Renal pelvis (tissue), 12 donors: ENCODE measurements around the gene SIN3B. TPM values are rescaled to one million over a fixed set of nuclear protein-coding genes. Genes with fewer than 3 reads are reported as not detected.
"Not testable (repeated sequence)": the region's sequence is repeated elsewhere in the genome, so short reads cannot be mapped to it uniquely, and the experiment has no call there.

Experiments used
- DNase-seq: peaks from one replicate; pipeline ENCODE4 v3.0.0-alpha.2; 2013
- long read RNA-seq, 16 experiments: transcript quantifications; one replicate each; lab custom pipeline, GENCODE V29; 2026
- polyA plus RNA-seq, 3 donors: library from polyadenylated mRNA; unstranded; fragments of 120-200 nt; gene quantifications; one replicate each; pipeline ENCODE4 v1.2.1, GENCODE V29; 2013; ENCODE audit not compliant: insufficient read length in 3 of 3

The SIN3B gene, protein sequence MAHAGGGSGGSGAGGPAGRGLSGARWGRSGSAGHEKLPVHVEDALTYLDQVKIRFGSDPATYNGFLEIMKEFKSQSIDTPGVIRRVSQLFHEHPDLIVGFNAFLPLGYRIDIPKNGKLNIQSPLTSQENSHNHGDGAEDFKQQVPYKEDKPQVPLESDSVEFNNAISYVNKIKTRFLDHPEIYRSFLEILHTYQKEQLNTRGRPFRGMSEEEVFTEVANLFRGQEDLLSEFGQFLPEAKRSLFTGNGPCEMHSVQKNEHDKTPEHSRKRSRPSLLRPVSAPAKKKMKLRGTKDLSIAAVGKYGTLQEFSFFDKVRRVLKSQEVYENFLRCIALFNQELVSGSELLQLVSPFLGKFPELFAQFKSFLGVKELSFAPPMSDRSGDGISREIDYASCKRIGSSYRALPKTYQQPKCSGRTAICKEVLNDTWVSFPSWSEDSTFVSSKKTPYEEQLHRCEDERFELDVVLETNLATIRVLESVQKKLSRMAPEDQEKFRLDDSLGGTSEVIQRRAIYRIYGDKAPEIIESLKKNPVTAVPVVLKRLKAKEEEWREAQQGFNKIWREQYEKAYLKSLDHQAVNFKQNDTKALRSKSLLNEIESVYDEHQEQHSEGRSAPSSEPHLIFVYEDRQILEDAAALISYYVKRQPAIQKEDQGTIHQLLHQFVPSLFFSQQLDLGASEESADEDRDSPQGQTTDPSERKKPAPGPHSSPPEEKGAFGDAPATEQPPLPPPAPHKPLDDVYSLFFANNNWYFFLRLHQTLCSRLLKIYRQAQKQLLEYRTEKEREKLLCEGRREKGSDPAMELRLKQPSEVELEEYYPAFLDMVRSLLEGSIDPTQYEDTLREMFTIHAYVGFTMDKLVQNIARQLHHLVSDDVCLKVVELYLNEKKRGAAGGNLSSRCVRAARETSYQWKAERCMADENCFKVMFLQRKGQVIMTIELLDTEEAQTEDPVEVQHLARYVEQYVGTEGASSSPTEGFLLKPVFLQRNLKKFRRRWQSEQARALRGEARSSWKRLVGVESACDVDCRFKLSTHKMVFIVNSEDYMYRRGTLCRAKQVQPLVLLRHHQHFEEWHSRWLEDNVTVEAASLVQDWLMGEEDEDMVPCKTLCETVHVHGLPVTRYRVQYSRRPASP
- 10 to 100 TPM; 57.1 to 95.5 (median 92.6) TPM for polyA plus RNA-seq
- long read RNA-seq, donor 1, partial matches to known transcripts = 5 of 9 reads
- long read RNA-seq, donor 1, other reads (novel, unspliced or antisense) = 0 of 9 reads
- long read RNA-seq, donor 2, full-length matches to known transcripts = 4 of 23 reads
- long read RNA-seq, donor 2, partial matches to known transcripts = 19 of 23 reads
- long read RNA-seq, donor 2, other reads (novel, unspliced or antisense) = 0 of 23 reads
- long read RNA-seq, donor 3, full-length matches to known transcripts = 7 of 12 reads
- long read RNA-seq, donor 3, partial matches to known transcripts = 5 of 12 reads
- long read RNA-seq, donor 3, other reads (novel, unspliced or antisense) = 0 of 12 reads
- long read RNA-seq, donor 4, partial matches to known transcripts = 0 of 4 reads
- long read RNA-seq, donor 4, other reads (novel, unspliced or antisense) = 0 of 4 reads
- long read RNA-seq, donor 5, partial matches to known transcripts = 5 of 8 reads
- long read RNA-seq, donor 5, other reads (novel, unspliced or antisense) = 0 of 8 reads
- long read RNA-seq, donor 6, full-length matches to known transcripts = 13 of 48 reads
- long read RNA-seq, donor 6, partial matches to known transcripts = 35 of 48 reads
- long read RNA-seq, donor 6, other reads (novel, unspliced or antisense) = 0 of 48 reads
- long read RNA-seq, donor 7, partial matches to known transcripts = 34 of 38 reads
- long read RNA-seq, donor 7, other reads (novel, unspliced or antisense) = 0 of 38 reads
- long read RNA-seq, donor 8, partial matches to known transcripts = 0 of 3 reads
- long read RNA-seq, donor 8, other reads (novel, unspliced or antisense) = 0 of 3 reads
- long read RNA-seq, donor 9, full-length matches to known transcripts = 3 of 12 reads
- long read RNA-seq, donor 9, partial matches to known transcripts = 9 of 12 reads
- long read RNA-seq, donor 9, other reads (novel, unspliced or antisense) = 0 of 12 reads
- long read RNA-seq, donor 10, partial matches to known transcripts = 8 of 15 reads
- long read RNA-seq, donor 10, other reads (novel, unspliced or antisense) = 0 of 15 reads
- long read RNA-seq, donor 11, partial matches to known transcripts = 14 of 17 reads
- long read RNA-seq, donor 11, other reads (novel, unspliced or antisense) = 0 of 17 reads
- long read RNA-seq, donor 12, full-length matches to known transcripts = 12 of 34 reads
- long read RNA-seq, donor 12, partial matches to known transcripts = 22 of 34 reads
- long read RNA-seq, donor 12, other reads (novel, unspliced or antisense) = 0 of 34 reads
- long read RNA-seq, donor 13, partial matches to known transcripts = 0 of 8 reads
- long read RNA-seq, donor 13, other reads (novel, unspliced or antisense) = 0 of 8 reads
- long read RNA-seq, donor 14 = 0 reads
- long read RNA-seq, donor 15 = 0 reads
- long read RNA-seq, donor 16, partial matches to known transcripts = 10 of 13 reads
- long read RNA-seq, donor 16, other reads (novel, unspliced or antisense) = 0 of 13 reads

DNA sequence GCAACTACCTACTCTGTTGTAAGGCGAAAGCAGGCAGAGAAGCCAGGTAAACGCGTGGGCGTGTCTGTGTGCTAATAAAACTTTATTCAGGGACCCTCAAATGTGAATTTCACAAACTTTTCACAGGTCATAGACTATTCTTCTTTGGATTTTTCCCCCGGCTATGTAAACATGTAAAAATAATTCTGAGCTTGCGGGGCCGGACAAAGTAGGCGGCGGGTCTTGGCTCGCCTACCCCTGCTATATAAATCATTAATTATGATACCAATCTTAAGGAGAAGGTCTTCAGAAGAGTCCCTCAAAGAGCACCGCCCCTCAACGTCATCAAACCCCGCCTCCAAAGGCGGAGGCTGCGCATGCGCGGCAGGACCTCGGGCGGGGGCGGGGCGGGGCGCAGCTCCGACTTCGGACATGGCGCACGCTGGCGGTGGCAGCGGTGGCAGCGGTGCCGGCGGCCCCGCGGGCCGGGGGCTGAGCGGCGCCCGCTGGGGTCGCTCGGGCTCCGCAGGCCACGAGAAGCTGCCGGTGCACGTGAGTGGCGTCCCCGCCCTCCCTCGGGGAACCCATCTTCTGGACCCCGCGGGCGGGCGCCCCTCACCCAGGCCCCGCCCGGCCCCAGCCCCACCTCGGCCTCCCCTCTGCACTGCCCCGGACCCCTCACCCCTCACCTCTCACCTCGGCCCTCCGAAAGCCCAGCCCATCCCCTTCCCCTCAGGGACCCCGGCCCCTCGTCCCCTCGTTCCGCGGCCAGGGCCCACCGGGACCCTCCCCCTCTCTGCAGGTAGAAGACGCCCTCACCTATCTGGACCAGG, at the start of gene SIN3B:
SIN3B (plus strand) TSS at position 389 of the 812 bp plus-strand sequence; CDS start at position 412, 23 bp downstream.
- peak; percentile 88 for DNase-seq

DNA sequence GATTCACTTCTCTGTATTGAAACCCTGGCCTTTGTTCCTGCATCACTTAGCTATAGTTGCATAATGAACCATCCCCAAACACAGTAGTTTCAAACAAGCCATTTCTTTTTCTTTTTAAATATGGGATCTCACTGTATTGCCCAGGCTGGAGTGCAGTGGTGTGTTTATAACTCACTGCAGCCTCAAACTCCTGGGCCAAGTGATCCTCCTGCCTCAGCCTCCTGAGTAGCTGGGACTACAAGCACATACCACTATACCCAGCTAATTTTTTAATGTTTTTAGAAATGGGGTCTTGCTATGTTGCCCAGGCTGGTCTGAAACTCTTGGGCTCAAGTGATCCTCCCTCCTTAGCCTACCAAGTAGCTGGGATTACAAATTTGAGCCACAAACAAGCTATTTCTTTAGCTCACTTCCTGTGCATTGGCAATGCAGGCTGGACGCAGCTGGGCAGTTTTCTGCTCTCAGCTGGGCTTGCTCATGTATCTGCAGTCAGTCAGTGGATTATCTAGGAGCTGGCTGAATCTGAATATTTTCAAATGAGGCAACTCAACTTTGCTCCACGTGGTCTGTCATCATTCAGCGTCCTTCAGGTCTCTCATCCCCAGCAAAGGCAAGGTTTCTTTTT, 49.5 kb upstream of the SIN3B start:
- no peak for DNase-seq

DNA sequence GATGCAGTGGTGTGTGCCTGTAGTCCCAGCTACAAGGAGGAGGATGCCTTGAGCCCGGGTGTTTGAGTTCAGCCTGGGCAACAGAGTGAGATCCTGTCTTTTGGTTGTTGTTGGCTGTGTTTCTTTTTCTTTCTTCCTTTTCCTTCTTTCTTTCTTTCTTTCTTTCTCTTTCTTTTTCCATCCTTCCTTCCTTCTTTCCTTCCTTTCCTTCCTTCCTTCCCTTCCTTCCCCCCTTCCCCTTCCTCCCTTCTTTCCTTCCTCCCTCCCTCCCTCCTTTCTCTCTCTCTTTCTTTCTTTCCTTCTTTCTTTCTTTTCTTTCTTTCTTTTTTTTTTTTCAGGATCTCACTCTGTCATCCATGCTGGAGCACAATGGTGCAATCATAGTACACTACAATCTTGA, 46.5 kb upstream of the SIN3B start:
- no peak for DNase-seq

DNA sequence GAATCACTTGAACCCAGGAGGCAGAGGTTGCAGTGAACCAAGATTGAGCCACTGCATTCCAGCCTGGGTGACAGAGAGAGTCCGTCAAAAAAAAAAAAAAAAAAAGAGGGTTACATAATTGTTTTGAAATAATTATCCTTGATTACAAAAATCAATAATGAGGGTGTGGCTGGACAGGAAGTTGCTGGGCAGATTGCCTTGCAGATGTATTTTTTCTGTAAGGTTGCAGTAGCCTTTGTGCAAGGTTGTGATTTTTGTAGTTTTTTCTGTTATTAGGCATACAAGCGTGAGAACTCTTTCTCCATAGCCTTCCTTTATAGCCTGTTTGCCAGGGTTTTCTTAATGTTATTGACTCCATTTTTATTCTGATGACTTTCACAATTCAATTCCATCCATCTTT, 40.7 kb upstream of the SIN3B start:
- no peak for DNase-seq

DNA sequence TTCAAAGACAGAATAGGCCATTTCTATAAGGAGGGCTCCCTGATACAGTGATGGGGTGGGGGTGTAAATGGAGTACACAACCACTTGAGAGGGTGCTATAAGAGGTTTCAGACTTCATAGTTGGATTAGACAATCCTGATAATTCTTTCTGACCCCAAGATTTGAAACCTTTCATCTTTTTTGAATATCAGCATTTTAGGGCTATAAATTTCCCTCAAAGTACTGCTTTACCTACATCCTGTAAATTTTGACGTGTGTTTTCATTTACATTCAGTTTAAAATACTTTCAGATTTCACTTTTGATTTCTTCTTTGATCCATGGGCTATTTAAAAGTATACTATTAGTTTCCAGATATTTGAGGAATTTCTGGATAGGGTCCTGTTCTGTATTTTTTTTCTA, 40.0 kb upstream of the SIN3B start:
- no peak for DNase-seq

DNA sequence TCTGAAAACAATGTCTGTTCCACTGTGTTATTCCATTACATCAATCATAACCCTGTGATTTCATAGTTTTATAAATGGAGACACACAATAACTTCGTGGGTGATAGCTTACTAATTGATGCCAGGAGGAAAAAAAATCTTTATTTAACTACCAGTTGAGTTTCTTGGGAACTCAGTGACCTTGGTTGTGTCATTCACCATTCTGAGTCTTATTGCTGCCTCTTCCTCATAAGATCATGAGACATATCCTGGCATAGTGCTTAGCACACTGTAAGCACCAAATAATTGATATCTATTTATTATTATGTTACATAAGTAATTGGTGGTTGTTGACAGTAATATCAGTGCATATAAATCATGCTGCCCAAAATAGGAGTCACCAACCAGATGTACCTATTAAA, 39.1 kb upstream of the SIN3B start:
- no peak for DNase-seq

- DNase-seq = no peak
Measured at GRCh38 chr19:16791942-16792341, 37.3 kb upstream of the SIN3B start.

- no peak for DNase-seq
Measured at GRCh38 chr19:16794456-16795441, 34.4 kb upstream of the SIN3B start.

GRCh38 chr19:16795731-16796130, 33.5 kb upstream of the SIN3B start:
- DNase-seq = no peak

DNA sequence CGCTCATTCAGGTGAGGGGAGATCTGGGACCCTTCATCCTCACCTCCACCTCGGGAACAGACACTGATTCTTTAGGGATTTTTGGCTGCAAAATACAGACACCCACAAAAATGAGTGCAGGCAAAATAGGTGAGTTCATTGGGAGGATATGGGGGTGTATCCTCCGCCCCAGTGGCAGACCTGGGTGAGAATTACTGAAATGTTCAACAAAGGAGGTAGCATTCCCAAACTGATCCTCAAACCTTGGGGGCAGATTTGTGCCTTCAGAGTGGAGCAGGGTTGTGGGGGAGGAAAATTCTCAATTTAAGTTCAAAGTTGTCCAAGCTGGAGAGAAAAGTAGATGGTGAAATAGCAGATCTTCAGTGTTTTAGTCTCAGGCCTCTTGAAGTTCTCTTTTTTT, 31.3 kb upstream of the SIN3B start:
- DNase-seq = no peak

GRCh38 chr19:16798326-16798725, 30.9 kb upstream of the SIN3B start:
- not testable (repeated sequence) for DNase-seq

- DNase-seq = no peak
Measured at GRCh38 chr19:16799740-16800139, 29.5 kb upstream of the SIN3B start.

DNA sequence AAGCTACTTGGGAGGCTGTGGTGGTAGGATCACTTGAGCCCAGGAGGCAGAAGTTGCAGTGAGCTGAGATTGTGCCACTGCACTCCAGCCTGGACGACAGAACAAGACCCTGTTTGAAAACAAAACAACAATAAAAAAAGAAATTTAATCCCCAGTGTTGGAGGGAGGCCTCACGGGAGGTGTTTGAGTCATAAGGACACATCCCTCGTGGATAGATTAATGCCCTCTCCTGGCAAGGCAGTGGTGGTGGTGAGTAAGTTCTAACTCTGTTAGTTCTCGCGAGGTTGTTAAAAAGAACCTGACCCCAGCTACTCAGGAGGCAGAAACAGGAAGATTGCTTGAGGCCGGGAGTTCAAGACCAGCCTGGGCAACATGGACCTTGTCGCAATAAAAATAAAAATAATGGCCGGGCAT, 27.6 kb upstream of the SIN3B start:
- peak; percentile 39 for DNase-seq

- no peak for DNase-seq
Measured at GRCh38 chr19:16804176-16804575, 25.0 kb upstream of the SIN3B start.

DNA sequence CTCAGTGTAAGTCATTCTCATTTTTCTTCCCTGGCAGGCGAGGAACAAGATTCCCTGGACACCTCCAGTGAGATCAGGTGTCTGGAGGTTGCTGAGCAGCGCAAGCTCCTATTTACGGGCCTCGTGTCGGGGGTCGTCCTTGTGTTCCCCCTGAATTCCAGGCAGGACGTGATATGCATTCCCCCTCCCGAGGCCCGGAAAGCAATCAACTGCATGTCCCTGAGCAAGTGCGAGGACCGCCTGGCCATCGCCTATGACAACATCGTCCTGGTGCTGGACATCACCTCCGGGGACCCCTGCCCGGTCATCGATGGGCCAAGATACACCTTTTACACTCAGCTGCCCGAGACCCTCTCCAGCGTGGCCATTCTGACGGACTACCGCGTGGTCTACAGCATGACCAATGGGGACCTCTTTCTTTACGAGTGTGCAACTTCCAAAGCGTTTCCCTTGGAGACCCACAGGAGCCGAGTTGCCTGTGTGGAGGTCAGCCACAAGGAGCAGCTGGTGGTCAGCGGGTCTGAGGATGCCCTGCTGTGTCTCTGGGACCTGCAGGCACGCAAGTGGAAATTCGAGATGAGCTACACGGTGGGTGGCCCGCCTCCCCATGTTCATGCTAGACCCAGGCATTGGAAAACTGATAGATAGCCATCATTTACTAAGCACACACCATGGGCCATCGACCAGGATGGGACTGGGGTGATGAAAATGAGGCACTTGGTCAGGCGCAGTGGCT, 21.5 kb upstream of the SIN3B start:
- DNase-seq = no peak
